AG08395 (cell line): Measurements from ENCODE around the gene ID3.
"Not testable (repeated sequence)": the region's sequence is repeated elsewhere in the genome, so short reads cannot be mapped to it uniquely, and the experiment has no call there.

ENCODE experiments used
- DNase-seq: peaks from one replicate; pipeline ENCODE4 v3.0.0; 2012; ENCODE audit warnings: mixed read lengths, low spot score

ID3 gene

DNA sequence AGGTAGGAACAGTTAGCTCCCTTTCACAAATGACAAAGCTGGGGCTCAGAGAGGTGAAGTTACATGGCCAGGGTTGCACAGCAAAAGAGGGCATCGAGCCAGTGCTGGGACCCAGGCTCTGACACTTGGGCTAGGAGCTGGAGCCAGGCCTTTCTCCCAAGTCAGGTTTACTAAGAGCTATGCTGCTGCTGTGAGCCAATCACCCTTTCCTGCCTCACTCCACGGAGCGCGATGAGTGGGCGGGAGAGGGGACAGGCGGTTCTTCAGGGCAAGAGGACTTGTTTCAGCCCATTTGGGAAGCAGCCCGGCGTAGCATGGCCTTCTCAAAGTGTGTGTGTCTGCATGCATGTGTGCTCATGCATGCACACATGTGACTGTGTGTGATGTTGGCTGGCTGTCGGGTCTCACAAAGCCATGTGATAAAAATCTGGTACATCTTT is 10.6 kb downstream of the ID3 start:
- peak; percentile 47 for DNase-seq

DNA sequence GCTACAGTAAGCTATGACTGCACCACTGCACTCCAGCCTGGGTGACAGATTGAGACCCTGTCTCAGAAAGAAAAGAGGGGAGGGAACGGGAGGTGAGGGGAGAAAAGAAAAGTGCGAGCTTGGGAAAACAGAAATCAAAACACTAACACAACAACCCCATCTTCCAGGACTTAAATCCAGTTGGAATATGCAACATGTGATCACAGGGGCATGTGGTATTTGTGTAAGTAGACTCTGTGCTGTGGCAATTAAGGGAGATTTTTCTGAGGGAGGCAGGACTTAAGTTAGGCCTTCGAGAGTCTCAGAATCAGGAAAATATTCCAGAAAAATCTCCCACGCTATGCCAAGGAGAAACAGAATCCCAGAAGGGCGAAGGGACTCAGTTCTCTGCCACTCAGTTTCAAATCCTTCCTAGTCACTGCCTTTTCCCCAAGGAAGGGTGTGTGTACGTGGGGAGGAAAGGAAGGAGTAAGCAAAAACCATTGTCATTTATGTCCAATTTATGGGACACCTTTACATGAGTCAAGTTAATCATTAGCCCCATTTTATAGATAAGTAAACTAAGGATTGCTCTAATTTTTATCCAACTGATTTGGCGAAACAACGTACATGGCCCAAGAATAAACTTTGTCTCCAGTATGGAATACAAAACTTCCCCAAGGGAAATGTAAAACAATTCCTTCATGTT is 12.3 kb downstream of the ID3 start:
- no peak for DNase-seq

DNA sequence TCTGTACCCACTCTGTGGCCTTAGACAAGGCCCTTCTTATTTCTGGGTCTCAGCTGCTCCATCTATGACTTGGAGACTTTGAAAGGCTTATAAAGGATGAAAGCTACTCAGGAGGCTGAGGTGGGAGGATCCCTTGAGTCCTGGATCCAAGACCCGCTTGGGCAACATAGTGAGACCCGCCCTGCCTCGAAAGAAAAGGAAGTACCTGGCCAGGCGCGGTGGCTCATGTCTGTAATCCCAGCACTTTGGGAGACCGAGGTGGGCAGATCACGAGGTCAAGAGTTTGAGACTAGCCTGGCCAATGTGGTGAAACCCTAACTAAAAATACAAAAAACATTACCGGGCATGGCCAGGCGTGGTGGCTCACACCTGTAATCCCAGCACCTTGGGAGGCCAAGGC is 13.4 kb downstream of the ID3 start:
- no peak for DNase-seq

DNA sequence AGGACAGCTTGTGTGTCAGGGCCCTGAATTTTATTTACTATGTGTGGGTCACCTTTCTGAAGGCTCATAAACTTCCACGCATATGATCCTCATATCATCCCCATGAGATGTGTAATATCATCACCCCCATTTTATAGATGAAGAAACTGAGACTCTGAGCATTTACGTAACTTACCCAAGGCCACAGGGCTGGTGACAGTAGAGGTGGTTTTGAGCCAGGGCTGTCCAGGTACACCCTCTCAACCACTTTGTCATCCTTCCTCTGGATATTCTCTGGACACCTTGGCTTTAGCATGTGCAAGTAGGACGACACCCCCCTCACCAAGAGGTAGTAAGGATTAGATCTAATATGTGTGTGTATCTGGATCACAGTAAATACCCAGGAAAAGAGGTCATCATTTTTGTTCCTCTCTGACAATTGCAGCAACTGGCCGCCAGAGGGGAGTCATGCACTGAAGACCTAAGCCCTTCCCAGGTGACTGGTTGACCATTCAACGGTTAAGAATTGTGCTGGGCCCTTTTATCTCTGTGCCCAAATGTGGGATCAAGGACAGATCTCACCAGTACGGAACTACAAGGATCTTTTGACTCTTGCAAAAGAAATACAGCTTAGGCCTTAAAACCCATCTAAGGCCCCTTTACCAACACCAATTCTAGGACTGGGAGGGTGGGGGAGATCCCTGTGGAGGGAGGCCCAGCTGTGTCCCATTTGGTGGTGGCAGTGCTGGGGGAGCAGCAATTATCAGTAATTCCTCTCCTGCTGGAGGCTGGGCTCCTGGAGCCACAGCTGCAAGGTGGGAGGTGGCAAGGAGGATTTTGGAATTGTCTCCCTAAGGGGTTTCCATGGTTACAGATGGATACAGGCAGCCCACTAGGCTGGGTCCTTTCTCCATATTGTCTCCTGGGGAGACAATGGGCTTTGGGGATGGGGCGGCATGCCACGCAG is 14.6 kb downstream of the ID3 start:
- DNase-seq = peak; percentile 81

DNA sequence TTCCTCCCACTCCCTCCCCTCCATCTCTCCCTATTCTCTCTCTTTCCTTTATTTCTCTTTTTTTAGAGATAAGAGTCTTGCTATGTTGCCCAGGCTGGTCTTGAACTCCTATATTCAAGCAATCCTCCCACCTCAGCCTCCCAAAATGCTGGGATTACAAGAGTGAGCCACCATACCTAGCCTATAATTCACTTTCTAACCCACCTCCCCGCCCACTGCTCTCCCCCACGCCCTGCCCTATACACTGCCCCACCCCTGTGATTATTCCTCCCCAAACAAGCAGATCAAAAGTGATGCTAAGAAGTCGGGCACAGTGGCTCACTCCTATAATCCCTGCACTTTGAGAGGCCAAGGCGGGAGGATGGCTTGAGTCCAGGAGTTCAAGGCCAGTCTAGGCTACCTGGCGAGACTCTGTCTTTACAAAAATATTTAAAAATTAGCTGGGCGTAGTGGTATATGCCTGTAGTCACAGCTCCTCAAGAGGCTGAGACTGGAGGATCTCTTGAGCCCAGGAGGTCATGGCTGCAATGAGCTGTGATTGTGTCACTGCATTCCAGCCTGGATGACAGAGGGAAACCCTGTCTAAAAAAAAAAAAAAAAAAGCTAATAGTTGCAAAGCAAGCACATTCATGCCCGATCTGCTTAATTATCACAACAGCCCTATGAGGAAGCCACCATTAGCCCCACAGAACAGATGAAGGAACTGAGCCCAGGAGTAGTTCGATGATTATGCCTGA is 15.4 kb downstream of the ID3 start:
- DNase-seq = no peak

DNA sequence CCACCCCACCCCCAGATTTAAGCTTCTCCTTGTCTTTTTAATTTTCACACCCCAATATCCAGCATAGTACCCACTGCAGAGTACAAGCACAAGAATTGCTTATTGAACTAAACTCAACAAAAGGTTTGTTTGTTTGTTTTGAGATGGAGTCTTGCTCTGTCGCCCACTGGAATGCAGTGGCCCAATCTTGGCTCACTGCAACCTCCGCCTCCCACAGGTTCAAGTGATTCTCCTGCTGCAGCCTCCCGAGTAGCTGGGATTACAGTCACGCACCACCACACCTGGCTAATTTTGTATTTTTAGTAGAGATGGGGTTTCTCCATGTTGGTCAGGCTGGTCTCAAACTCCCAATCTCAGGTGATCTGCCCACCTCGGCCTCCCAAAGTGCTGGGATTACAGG is 16.4 kb downstream of the ID3 start:
- not testable (repeated sequence) for DNase-seq

DNA sequence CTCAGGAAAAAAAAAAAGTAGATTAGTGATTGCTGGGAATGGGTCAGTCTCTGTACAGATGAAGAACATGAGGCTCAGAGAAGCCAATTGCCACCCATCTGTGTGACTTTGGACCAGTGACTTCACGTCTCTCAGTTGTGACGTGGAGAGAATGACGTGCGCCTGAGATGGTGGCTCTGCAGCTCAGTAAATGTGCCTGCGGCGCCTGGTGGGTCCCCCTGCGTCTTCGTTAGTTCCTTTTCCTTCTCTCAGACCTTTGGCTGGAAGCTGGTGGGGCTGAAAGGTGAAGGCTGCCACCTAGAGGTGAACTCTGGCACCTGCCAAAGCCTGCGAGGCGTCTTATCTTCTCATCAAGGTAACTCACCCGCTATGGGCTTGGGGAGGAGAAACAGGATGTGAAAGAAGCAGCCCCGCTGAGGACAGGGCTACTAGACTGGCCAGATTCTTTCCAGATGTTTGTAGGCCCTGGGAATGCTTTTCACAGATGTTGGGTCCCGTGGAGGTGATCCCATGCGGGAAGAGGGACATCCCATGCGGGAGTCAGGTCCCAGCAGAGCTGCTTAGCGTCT is 19.5 kb downstream of the ID3 start:
- peak; percentile 88 for DNase-seq

DNA sequence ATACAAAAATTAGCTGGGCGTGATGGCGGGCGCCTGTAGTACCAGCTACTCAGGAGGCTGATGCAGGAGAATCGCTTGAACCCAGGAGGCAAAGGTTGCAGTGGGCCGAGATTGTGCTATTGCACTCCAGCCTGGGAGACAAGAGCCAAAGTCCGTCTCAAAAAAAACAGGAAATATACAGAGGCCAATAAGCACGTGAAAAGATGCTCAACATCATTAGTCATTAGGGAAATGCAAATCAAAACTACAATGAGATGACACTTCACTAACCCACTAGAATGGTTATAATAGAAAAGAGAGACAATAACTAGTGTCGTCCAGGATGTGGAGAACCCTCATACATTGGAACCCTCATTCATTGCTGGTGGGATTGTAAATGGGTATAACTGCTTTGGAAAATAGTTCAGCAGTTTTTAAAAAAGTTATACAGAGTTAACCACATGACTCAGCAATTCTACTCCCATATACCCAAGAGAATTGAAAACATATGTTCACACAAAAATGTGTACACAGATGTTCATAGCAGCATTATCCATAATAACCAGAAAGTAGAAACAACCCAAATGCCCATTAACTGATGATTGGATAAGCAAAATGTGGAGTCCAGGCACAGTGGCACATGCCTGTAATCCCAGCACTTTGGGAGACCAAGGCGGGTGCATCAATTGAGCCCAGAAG is 21.9 kb downstream of the ID3 start:
- DNase-seq = no peak

DNA sequence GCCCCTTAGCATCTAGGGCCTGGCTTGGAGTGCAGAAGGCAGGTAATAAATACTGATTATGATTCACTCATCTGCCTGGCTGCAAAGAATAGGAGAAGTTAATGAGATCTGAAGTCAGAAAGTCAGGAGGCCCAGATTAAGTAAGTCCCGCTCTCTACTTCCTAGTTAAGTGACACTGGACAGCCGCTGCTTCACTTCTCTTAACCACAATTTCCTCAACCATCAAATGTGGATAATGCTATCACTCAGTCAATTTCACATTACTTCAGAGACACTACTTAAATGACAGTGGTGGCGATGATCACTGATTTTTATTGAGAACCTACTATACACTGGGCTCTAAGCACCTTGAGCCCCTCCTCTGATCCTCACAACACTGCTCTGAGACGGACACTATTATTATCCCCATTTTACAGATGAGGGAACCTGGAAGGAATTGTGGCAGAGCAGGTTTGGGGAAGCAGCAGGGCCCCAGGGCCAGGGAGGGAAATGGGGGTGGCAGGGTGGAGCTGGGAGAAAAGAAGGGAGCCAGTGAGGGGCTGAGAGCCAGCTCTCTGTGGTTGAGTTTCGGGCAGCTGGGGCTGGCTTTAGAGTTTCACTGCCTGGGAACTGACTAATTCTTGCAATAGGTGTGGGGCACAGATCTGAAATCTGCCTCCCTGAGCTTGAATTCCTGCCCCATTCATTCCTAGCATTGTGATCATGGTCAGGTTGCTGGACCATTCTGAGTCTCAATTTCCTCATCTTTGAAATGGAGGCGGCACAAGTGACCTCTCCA is 25.9 kb downstream of the ID3 start:
- DNase-seq = no peak

DNA sequence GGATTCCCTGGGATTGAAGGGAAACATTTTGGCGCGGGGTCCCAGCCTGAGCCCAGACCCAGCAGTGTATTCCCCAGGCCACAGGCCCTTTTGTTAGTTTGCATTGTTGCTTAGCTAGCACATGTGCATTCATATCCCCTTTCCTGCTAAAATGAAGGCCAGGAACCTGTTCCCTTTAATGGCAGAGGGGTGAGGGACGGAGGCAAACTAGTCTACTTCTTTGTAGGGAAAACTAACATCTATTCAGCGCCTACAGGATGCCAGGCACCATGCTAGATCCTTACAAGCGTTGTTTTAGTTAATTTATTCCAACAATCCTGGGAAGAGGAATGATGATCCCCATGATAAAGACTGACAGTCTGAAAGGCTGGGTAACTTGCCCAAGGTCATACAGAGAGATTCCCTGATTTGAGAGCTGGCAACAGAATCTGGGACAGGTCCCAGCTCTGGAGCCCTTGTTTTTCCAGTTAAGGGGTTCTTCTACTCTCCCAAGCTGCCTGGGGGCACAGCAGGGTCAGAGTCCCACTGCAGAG is 27.7 kb downstream of the ID3 start:
- no peak for DNase-seq

DNA sequence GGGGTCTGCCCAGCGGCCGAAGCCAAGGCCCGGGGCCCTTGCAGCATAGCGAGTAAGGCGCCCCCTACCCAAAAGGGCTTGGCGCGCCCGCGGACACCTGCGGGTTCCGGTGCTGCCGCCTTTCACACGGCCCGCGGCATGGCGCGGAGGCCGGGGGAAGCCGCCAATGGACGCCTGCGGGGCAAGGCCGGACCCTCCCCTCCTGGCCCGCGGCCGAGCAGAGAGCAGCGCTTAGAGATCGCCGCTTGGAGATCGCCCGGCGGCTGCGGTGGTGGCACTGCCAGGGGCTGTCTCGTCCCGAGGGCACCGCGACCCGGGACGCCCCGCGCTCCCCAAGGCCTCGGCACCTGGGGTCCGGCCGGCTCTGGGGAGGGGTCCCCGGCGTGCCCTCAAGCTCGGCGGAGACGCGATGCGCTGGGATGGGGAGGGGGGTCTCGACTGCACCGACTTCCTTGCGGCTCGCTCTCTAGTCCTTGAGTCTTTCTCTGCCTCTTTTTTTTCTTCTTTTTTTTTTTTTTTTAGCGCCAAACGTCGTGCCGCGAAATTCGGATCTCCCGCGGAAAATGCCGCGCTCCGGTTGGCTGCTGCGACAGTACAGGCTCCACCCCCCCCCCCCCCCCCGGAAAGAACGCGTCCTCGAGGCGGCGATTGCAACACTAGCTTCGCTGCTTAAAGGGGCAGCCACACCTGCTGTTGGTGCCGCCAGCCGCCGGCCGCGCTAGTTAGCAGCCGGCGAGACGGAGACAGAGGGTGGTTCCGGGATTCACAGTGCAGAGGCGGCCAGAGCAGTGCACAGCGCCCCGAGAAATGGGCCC is 28.3 kb downstream of the ID3 start, which contains the start of gene E2F2:
TSS of gene E2F2 (minus strand) at position 487 of the 815 bp plus-strand sequence. CDS start at position 47, 440 bp downstream.
- peak; percentile 99 for DNase-seq

DNA sequence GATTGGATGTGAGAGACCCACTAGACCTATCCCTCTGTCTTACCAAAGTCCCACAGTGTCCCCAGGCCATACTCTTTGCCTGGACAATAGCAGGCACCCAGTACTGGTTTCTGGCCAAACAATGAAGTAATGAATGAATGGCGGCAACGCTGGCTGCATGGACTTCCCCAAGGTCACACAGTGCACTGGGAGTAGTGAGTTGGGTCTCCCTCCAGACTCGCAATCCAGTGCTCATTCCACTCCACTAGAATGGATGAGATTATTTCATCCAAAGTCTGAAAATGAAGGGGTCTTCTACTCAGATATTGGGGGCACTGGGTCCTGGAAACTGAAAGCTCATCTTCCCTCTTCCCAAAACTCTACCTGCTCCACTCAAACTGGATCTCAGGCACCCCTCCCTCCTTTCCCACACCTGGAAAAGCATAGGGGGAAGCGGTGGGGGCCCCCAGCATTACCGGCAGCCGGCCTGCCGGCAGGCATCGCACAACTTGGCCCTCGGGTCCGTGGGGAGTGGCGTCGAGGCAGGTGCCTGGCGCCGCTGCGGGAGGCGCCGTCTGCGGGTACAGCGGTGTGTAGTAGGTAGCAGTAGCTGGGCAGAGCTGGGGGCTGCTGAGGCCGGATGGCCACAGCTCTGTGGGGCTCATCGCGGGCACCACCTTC is 29.1 kb downstream of the ID3 start:
- DNase-seq = no peak

DNA sequence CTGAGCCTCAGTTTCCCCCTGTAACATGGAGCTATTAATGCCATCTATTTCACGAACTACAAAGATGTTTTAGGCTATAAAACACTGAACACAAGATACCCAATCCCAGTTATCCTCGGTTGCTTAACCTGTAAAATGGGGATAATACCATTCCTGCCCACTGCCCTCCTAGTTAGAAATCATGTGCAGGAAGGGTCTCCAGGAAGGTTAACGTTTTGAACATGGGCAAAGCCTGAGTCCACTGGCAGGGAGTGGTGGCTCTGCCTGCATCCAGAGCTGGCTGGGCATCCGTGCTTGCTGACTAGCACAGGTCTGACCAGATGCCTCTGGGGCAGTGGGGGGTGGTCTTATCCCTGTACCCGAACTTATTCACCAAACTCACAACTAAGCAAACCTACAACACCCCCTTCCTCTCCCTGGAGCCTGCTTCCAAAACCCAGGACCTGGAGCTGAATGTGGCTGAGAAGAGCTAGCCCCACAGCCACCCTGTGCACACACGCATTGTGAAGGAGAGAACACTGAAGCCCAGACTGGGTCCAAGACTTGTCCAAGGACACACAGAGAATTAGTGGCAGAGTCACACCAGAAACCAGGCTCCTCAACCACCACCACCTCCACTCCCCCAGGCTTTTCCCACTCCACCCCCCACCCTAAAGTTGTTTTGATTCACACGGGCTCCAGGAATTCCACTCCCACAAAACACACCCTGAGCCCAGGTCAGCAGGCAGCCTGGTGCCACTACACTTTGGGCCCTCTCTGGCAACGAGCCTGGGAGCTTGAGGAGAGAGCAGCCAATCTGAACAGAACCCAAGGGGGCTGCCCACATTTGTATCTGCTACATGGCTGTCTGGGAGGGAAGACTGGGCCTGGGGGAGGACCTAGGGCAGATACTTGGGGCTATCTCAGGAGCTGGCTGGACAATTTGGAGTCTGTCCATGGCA is 29.9 kb downstream of the ID3 start:
- DNase-seq = no peak

DNA sequence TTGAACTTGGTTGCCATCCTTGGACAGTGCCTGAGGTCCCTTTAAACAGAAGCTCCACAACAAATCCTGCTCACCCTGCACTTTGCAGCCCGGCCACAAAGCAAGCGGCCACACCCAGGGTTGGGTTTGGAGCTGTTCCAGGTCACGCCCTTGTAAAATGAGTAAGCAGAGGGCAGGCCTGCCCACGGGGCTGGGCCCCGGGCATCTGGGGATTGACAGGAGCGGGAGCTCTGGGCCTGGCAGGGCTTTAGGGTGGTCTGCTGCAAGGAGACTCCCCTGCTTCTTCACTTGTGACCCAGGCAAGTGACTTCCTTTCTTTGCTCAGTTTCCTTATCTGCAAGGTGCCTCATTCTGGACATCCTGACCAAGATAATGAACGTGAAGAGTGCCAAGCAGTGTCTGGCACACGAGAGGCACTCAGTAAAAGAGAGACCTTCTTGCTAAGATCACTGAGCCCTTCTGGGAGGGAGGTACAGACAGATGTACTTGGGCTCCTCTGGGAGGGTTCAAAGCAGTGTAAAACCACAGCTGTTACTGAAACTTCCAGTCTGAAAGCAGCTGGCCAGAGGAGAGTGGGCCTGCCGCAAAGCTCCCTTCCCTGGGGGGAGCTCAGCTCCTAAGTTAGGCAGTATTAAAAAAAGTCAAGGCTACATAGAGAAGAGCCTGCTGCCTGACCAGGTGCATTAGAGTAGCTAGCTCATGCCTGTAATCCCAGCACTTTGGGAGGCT is 30.9 kb downstream of the ID3 start:
- DNase-seq = peak; percentile 85

DNA sequence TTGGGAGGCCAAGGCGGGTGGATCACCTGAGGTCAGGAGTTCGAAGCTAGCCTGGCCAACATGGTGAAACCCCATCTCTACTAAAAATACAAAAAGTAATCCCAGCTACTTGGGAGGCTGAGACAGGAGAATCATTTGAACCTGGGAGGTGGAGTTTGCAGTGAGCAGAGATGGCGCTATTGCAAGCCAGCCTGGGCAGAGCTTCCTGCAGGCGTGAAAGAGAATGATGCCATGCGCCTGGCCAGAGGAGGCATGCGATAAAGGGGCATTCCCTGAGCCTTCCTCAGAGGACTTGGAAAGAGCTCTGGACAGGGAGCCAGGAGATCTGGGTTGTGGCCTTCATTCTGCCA is 31.4 kb downstream of the ID3 start:
- no peak for DNase-seq

DNA sequence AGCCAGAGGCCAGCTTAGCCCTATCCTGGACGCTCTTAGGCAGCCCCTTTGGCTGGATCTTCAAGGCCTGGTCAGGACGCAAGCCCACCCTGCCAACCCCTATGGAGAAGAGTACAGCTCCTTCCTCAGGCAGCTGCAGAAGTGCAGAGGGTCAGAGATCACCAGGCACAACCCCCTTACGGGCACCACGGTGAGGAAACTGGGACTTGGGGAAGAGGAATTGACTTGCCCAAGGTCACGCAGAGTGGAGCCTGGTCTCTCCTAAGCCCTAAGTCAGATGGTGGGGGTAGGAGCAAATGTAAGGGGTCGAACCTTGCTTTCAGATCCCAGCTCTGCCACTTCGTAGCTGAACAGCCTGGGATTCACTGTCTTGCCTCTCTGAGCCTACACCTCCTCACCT is 31.9 kb downstream of the ID3 start:
- DNase-seq = no peak

DNA sequence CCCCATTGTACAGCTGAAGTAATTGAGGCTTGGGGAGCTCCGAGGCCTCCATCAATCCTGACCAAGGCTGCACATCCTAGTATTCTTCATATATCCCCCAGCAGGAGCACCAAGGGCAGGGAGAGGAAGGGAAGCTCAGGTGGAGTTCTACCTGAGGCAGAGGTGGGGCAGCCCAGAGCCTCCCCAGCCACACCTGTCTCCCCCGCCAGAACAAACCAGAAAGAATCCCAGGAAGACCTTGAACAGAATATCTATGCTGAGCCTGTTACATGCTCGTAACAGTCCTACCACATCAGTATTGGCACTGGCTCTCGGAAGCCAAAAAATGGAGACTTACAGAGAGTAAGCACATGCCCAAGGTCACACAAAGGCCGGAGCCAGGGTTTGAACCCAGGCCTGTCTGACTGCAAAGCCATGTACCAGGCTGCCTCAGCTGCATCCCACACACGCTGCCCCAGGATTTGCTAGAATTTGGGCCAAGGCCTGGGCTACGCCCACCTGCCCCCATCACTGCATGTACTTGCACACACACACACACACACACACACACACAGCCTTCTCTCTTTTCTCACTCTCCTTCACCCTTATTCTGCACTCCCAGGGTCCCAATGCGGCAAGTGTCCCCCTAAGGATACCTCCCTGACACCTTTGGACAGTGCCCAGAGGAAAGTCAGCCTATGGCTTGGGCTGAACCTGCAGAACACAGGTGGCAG is 32.8 kb downstream of the ID3 start:
- DNase-seq = no peak
